Renal cortical epithelial cell (primary cell): Measurements from ENCODE around the gene RNF125. TPM values are rescaled to one million over a fixed set of nuclear protein-coding genes. Genes with fewer than 3 reads are reported as not detected.
"Not testable (repeated sequence)": the region's sequence is repeated elsewhere in the genome, so short reads cannot be mapped to it uniquely, and the experiment has no call there.

Experiments
- DNase-seq: peaks from one replicate; pipeline ENCODE4 v3.0.0-alpha.2; 2011; ENCODE audit warnings: low read depth
- total RNA-seq: library from RNA; depleted of rRNA; stranded (reverse); fragments of >200 nt; gene quantifications from 2 replicates; pipeline ENCODE4 v1.2.3, GENCODE V29; 2014

The RNF125 gene
- total RNA-seq, result 1.5 and 4.0 TPM in 2 replicates

DNA sequence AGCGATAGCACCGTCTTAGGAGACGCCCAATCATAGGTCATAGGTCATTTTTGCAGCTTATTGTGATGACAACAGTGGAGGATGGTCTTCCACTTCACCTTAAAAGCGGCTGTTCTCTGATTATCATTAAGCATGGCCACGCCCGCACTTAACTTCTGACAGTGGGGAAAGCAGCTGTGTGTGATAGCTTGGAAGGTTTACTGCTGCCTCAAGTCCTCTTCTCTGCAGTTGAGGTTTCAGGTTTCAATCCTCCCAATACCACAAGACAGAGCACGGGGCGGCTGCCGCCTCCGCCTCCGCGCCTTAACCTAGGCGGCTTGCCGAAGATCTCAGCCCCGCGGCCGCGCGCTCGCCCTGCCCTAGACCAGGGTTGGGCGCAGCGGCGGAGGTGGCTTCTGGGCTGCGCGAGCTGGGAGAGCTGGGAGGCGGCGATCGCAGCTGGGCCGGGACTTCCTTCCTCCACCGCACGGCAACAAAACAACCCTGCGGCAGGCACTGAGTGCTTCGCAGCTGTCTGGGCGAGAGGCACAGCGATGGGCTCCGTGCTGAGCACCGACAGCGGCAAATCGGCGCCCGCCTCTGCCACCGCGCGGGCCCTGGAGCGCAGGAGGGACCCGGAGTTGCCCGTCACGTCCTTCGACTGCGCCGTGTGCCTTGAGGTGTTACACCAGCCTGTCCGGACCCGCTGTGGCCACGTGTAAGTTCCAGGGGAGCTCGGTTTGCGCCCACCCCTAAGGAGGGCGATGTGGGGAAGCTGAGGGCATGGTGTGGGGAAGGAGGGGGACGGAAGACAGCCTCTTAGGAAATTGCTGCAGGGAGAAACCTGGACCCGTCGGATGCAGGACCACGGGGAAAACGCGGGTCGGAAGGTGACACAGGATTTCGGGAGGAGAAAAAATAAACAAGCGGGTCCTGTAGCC, at the start of gene RNF125:
Gene RNF125, plus strand, starts transcription at position 495 of the 920 bp plus-strand sequence. Its CDS starts 39 bp downstream, at position 534.
- DNase-seq, result peak; percentile 88

DNA sequence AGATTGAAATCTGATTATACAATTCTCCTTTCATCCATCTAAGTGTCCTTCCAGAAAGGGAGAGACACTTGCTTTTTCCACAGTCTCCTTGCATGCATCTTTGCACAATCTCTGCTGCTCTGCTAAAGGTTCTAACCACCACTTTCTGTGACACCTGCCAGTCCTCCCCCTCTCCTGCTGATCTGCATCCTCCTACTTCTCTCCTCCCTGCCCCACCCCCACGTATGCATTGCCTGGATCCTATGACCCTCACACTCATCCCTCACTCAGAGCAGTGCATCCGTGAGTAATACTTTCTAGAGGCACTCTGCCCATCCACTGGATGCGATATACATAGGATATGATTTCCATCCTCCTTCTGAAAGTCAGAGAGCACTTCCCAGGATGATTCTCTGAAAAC, 48.0 kb upstream of the RNF125 start:
- DNase-seq, result no peak

DNA sequence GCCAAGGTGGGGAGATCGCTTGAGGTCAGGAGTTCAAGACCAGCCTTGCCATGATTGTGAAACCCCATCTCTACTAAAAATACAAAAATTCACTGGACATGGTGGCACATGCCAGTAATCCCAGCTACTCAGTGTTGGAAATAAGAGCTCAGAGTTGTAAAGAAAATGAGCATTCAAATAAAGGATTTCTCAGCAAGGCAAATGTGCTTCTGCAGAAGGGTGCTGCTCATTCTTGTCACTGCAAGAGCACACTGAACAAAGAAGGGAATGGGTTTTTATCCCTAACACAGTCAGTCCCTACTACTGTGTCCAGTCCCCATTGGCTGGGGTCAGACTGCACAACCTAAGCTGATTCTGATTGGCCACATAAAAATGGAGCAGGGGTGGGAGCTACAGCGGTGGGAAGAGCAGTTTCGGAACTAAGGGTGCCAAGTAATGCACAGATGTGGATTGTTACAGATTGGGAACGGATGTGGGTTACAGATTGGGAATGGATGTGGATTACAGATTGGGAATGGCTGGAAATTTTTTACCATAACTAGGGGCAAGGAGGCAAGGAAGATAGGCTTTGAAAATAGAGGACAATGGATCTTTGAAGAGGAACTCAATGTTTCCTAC, 44.6 kb upstream of the RNF125 start:
- no peak for DNase-seq

DNA sequence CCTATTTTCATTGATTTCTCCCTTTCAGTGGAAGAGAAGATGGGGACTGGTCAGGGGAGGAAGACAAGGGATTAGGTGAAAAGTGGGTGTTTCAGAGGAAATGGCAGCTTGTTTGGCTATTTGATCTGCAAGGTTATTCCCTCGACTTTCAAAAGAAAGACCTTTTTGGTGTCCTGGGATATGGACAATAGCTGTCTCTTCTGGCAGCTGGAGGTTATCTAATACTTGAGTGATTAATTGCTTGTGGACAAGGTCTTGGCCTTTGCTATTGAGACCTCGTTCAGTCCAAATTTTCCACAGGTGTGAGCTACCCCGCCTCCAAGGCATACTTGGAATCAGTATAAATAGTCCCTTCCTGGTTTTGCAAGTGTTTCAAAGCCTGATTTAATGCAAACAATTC, 42.4 kb upstream of the RNF125 start:
- DNase-seq, result no peak

DNA sequence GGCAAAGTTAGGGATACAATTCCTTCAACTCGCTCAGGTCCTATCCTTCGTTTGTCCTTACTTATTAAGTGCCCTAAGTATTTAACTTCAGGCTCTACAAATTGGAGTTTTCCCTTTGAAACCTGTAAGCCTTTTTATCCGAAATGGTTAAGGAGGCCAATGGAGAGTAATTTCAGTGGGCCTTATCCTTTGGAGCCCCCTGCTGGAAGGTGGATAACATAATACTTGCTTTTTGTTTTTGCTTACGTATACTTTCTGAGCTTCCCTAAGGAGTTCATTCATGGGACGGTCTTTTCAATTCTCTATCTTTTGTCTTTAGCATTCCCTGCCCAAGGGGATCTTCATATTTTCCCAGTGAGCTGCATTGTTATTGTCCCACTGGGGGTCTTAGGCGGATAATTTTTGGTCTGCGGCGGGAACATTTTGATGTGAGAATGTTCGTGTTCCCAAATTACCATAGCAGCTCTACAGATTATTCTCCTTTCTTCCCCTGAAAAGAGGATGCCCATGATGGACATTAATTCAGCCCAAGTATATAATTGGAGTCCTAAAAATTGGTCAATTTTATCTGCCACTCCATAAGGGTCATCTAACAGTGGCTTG, 41.3 kb upstream of the RNF125 start:
- peak; percentile 49 for DNase-seq

DNA sequence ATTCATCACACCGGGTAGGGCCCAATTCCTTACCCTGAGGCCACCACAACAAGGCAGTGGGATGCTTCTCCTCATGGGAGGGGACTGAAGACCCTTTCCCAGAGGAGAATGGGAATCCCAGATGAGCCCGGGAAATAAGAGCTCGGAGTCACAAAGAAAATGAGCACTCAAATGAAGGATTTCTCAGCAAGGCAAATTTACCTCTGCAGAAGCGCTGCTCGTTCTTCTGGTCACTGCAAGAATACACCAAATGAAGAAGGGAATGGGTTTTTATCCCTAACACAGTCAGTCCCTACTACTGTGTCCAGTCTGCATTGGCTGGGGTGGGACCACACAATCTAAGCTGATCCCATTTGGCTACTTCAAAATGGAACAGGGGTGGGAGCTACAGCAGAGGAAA, 40.0 kb upstream of the RNF125 start:
- DNase-seq, result no peak

DNA sequence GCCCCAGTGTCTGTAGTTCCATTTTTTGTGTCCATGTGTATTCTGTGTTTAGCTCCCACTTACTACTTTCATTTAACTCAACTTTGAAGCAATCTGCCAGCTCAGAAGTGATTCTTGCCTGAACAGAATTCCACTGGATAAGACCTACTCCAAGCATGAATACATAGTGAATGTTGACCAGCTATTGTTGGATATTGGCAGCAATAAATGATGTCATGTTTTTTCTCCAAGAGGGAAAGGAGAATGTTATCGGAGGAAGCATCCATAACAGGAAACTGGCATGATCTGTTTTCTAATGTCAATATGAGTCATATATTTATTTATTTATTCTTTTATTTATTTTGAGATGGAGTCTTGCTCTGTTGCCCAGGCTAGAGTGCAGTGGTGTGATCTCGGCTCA, 38.9 kb upstream of the RNF125 start:
- DNase-seq, result no peak

DNA sequence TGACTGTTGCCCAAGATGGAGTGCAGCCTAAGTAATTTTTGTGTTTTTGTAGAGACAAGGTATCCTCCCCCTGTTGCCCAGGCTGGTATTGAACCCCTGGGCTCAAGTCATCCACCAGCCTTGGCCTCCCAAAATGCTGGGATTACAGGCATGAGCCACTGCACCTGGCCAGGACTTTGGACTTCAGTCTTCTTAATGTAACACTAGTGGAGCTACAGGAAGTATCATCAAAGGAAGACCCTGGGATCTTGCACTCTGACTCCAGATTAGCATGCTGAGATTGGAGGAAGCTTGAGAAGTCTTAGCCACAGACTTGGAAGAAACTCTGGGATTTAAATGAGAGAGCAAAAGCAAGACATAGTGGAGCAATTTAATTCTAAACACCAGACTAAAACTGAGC, 37.8 kb upstream of the RNF125 start:
- no peak for DNase-seq

DNA sequence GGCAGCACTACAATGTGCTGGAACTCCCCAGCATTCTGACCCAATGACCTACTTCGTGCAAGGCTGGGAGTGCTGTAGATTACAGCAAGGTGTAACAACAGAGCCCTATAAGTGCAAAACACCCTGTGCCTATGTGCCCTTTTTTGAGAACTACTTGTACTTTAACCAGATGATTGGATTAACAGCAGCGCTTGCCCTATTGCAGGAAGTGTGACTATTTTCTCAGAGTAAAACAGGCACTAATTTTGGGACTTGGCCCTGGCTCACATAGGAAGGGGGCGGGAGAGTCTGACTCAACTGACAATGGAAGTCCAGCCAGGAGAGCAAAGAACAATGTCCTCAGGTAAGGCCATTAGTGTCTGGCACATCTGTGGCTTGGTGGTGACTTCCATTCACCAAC, 35.6 kb upstream of the RNF125 start:
- no peak for DNase-seq

DNA sequence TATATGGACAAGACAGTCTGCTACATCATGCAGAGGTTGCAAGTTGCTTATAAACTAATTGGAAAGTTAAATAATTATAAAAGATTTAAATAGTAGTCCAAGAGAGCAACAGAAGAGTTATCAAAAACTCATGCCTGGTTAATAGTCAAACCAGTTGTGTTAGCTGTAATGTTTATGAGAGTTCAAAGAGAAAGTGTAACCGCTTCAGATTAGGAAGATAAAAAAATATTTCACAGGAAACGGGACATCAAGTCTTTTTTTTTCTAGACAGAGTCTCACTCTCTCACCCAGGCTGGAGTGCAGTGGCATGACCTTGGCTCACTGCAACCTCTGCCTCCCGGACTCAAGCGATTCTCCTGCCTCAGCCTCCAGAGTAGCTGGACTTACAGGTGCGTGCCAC, 34.6 kb upstream of the RNF125 start:
- DNase-seq, result peak; percentile 3

DNA sequence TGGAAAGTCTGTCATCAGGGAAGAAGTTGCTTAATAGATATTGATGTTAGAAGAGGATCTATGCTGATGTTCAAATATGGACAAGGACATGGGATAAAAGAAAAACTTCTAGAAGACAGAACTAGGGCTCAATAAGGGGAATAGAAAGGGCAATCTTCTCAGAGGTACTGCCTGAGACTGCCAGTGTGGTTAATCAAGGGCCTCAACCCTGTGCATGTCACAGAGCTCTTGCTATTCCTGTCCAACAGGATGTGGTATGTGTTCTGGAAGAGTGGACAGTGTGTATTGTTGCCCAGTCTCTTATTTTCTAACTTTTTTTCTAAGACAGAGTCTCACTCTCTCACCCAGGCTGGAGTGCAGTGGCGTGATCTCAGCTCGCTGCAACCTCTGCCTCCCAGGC, 27.8 kb upstream of the RNF125 start:
- peak; percentile 60 for DNase-seq

DNA sequence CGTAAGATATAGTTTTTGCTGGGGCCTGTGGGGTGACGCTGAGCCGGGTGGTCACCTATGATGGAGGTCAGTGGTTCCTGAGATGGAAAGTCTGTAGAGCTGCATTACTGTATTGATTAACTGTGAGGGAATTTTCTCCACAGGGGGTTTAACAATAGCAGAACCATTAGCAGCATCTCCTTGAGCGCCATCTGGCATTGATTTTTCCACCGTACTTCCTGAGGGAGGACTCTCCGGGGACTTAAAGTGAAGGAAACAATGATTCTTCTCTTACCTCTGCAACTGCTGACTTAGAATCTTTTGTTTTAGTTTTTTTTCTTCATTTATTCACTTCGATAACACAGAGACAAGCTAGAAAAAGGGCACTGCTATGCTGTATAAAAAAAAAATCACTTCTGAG, 22.6 kb upstream of the RNF125 start:
- DNase-seq, result no peak

DNA sequence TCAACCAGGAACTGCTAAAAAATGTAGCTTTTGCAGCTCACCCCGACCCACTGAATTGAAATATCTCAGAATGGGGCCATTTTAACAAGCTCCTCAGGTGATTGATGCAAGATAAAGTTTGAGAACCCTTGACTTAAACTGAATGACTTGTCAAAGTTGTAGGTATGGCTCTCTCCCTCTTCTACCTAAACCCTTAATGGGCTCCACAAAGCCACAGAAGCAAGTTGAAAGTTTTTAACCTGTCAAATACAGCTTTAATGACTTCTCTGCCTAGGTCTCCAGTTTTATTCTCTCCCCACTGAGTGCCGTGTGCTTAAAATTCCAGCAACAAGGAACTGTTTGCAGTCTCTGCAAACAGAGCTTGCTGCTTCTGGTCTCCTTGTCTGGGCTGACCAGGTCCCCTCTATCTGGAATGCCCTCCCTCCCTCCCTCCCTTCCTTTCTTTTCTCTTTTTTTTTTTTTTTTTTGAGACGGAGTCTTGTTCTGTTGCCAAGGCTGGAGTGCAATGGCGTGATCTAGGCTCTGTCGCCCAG, 19.7 kb upstream of the RNF125 start:
- DNase-seq, result no peak

DNA sequence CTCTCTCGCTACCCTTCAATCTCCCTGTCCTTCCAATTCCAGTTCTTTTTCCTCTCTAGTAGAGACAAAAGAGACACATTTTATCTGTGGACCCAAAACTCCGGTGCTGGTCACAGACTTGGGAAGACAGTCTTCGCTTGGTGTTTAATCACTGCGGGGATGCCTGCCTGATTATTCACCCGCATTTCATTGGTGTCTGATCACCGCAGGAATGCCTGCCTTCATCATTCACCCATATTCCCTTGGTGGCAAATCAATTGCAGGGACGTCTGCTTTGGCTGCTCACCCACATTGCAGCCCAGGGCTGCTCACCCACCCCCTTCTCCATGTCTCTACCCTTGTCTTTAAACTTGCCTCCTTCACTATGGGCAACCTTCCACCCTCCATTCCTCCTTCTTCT, 17.5 kb upstream of the RNF125 start:
- DNase-seq, result not testable (repeated sequence)

DNA sequence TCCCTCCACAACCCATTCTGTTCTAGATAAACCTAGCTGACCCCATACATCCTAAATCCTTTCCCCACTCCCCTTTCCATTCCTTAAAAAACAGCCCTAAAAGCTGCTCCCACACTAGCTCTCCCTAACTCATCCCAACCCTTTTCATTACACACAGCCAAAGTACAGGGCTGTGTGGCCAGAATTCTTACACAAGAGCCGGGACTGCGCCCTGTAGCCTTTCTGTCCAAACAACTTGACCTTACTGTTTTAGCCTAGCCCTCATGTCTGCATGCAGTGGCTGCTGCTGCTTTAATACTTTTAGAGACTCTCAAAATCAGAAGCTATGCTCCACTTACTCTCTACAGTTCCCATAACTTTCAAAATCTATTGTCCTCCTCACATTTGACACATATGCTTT, 14.8 kb upstream of the RNF125 start:
- DNase-seq, result not testable (repeated sequence)

DNA sequence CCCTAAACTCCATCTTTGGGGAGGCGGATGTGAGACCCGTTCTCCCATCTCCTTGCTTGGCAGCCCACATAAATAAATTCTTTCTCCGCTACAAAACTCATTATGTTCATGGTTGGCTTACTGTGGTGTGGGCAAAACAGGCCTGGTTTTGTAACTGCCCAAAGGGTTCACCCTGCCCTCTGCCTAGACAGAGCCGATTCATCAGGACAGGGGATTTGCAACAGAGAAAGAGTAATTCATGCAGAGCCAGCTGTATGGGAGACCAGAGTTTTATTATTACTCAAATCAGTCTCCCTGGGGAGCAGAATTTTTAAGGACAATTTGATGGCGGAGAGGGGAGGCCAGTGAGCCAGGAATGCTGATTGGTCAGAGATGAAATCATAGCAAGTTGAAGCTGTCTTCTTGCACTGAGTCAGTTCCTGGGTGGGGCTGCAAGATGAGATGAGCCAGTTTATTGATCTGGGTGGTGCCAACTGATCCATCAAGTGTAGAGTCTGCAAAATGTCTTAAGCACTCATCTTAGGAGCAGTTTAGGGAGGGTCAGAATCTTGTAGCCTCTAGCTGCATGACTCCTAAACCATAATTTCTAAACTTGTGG, 8.4 kb upstream of the RNF125 start:
- no peak for DNase-seq

DNA sequence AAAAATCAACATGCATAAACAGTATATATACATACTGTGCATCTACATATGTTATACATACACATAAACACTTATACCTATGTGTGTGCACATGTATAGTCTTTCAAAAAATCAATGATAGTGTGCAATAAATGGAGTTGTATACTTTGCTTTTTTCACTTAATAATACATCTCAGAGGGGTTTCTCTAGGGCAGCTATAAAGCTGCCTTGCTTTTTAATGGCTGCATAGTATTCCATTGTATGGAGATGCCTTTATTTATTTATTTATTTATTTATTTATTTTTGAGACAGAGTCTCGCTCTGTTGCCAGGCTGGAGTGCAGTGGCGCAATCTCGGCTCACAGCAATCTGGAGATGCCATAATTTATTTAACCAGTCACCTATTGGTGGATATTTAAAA, 7.4 kb upstream of the RNF125 start:
- no peak for DNase-seq

DNA sequence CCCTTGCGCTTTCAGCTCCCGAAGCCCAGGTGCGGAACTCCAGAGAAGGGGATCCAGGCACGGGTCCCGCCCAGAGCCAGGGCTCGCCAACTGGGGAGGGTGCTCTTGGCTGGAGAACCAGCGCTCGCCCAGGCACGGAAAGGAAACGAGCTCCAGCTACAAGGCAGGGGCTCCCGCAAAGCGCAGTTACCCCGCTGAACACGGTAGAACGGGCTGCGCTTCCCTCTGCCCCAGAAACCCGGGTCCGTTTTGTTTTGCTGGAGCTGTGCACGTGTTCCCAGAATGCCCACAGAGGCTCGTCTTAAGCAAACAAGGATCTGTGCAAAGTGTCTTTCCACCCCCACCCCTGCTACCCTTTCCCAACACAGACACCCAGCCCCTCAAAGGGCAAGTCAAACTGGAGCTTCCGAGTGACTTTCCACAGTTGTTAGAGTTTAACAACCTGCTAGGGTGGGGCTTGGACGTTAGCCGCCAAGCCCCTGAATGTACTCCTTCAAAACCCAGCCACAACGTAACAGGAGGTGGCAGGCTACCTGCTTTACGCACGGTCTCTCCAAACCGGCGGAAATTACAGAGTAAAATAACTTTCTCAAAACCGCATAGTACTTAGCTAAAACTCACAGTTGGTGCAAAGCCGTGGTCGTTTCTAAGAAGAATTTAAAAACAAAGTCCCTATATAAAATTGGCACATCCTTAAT, 775 bp downstream of the RNF125 start:
- DNase-seq, result peak; percentile 14

DNA sequence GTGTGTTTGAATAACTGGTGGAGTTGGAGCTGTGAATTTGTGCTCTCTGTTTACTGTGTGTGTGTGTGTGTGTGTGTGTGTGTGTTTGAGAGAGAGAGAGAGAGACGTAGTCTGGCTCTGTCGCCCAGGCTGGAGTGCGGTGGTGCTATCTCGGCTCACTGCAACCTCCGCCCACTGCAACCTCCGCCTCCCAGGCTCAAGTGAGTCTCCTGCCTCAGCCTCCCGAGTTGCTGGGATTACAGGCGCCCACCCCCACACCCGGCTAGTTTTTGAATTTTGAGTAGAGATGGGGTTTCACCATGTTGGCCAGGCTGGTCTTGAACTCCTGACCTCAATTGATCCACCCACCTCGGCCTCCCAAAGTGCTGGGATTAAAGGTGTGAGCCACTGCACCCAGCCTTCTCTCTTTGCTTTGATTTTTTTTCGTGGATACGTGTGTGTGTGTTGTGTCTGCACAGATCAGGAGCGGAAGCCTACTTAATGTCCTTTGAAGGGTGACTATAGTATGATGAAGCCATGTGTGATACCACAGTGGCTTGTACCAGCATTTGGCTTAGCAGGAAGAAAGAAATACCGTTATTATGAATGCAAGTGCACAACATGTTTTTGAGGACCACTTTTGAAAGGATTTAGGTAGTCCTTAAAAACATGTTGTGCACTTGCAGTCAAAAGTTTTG, 1.5 kb downstream of the RNF125 start:
- DNase-seq, result not testable (repeated sequence)

DNA sequence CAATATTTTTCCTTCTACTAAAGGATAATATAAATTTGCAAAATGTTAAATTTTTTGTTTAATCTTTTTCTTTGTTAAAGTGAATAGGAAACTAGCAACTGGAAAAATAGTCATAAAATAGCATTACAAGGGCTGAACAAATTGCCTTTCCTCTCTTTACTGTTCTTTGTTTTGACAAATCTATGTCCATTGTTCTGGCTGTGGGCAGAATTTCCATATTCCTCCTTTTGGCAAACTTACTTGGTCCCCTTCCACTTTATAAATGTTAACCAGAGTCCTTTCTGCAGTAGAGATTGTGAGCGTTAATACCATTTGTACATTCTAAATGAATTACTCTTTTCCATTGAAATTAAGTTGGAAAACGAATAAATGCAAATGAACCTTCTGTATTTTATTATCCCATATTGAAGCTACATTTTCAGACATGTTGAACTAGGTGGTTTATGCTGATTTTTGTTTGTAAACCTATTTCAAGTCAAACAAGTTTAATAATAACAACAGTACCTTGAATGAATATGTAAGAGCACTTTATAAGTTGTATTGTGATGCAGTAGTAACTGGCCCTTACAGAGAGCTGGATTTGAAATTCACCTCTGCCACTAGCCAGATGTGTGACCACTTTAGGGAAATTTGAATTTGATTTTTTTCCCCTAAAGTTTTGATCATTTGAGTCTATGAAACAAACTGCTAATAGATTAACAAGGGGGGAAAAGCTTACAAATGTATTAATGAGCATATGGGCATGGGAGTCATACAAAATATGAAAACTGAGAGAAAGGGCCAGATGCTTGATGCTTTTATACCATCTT, 3.3 kb downstream of the RNF125 start:
- DNase-seq, result no peak
